HFF-Myc (cell line): ENCODE measurements around the gene LRG1.

Experiments used
- DNase-seq: peaks from one replicate; pipeline ENCODE4 v3.0.0-alpha.2; 2011; ENCODE audit warnings: low read depth; ENCODE audit errors: extremely low read depth
- H3K4me3 ChIP-seq: replicated peaks from 2 replicates; pipeline ENCODE4 v1.5.1; 2011; ENCODE audit warnings: low read depth, mild to moderate bottlenecking, control low read depth, low read length
- TF ChIP-seq, protein P1 (sequence below): IDR thresholded peaks from 2 replicates; pipeline ENCODE4 v1.5.1; 2012; ENCODE audit warnings: mild to moderate bottlenecking, low read depth, low read length, control low read depth; ENCODE audit errors: missing control alignments

LRG1 gene

GRCh38 chr19:4498694-4499093 is 41.1 kb downstream of the LRG1 start:
- no peak for DNase-seq
- TF ChIP-seq, protein P1, sequence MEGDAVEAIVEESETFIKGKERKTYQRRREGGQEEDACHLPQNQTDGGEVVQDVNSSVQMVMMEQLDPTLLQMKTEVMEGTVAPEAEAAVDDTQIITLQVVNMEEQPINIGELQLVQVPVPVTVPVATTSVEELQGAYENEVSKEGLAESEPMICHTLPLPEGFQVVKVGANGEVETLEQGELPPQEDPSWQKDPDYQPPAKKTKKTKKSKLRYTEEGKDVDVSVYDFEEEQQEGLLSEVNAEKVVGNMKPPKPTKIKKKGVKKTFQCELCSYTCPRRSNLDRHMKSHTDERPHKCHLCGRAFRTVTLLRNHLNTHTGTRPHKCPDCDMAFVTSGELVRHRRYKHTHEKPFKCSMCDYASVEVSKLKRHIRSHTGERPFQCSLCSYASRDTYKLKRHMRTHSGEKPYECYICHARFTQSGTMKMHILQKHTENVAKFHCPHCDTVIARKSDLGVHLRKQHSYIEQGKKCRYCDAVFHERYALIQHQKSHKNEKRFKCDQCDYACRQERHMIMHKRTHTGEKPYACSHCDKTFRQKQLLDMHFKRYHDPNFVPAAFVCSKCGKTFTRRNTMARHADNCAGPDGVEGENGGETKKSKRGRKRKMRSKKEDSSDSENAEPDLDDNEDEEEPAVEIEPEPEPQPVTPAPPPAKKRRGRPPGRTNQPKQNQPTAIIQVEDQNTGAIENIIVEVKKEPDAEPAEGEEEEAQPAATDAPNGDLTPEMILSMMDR: no peak
- no peak overlapping the region for H3K4me3 ChIP-seq

DNA sequence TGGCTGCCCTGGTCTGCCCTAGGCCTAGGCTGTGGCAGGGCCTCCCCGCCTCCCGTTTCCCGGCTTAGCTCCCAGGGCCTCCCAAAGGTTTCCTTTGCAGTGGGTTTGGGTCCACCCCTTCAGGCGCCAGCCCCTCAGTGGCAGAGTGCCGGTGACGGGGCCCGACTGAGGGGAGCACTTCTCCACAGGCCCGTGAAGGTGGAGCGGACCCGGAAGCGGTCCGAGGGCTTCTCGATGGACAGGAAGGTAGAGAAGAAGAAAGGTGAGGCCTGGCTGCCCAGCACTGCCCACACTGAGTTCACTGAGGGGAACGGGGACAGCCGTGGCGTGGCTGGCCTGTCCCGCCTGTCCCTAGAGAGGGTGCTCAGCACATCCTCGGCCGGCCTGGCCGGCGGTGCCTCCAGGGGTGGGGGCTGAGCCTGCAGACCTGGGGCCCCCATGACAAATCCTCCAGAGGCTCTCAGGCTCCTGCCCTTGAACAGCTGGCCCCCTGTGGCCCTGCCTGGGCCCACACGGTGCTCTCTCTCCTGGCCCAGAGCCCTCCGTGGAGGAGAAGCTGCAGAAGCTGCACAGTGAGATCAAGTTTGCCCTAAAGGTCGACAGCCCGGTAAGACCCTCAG is 42.0 kb downstream of the LRG1 start:
- DNase-seq: no peak
- TF ChIP-seq, protein P1: no peak
- H3K4me3 ChIP-seq: no peak overlapping the region

GRCh38 chr19:4496304-4496703 is 43.5 kb downstream of the LRG1 start:
- TF ChIP-seq, protein P1: no peak
- H3K4me3 ChIP-seq: no peak overlapping the region
- DNase-seq: no peak

GRCh38 chr19:4495471-4495870 is 44.4 kb downstream of the LRG1 start:
- DNase-seq: no peak
- H3K4me3 ChIP-seq: no peak overlapping the region
- TF ChIP-seq, protein P1: no peak

DNA sequence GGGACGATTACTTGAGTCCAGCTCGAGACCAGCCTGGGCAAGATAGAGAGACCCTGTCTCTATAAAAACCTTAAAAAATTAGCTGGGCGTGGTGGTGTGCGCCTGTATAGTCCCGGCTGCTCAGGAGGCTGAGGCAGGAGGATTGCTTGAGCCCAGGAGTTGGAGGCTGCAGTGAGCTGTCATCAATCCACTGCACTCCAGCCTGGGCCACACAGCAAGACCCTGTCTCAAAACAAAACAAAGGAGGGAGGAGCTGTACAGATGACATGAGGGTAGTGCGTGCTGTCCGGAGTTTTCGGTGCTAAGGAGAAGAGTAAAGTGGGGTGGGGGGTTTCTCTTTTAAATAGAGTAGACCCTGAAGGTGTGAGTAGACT is 45.2 kb downstream of the LRG1 start:
- DNase-seq: no peak
- TF ChIP-seq, protein P1: no peak
- no peak overlapping the region for H3K4me3 ChIP-seq

- TF ChIP-seq, protein P1: no peak
- H3K4me3 ChIP-seq: no peak overlapping the region
- no peak for DNase-seq
These were observed 45.7 kb downstream of the LRG1 start for GRCh38 chr19:4493929-4494690.
